Measurements from ENCODE around the gene KRTAP1-4. TPM values are rescaled to one million over a fixed set of nuclear protein-coding genes. Genes with fewer than 3 reads are reported as not detected.
A peak's percentile ranks its signal among the peaks of the same experiment; 100 is the strongest.
"Not testable (repeated sequence)": the region's sequence is repeated elsewhere in the genome, so short reads cannot be mapped to it uniquely, and the experiment has no call there.

Gene KRTAP1-4
- total RNA-seq, 1 donor from 2014 or later = not detected

DNA sequence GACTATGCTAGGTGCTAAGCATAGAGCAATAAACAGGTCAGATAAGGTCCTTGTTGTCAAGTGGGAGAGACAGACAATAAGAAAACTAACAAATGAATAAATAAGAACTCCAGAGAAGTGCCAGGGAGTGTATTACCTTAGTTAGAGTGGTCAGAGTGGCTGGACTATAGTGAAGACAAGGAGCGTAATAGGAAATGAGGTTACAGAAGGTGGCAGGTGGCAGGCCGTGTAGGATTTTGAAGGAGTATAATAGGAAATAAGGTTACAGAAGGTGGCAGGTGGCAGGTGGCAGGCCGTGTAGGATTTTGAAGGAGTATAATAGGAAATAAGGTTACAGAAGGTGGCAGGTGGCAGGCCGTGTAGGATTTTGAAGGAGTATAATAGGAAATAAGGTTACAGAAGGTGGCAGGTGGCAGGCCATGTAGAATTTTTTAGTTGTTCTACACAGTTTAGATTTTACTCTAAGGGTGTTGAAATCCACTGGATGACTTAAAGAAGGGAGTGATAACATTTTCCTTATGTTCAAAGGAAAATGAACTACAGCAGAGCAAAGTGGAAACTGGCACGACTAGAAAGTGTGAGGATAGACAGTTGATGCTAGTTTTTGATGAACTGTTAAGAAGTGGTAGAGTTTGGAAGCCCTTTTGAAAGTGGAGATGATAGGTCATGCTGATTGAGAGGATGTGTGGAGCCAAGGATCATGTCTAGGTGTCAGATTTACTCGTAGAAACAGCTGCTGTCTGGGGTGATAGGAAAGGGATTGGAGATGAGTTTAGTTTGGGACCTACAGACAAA is 17.5 kb downstream of the KRTAP1-4 start:
- intact Hi-C loops (cut with DNase I) = no loop called here
- DNase-seq (no peak), ATAC-seq (ENCODE audit: poor library complexity) (no peak)

DNA sequence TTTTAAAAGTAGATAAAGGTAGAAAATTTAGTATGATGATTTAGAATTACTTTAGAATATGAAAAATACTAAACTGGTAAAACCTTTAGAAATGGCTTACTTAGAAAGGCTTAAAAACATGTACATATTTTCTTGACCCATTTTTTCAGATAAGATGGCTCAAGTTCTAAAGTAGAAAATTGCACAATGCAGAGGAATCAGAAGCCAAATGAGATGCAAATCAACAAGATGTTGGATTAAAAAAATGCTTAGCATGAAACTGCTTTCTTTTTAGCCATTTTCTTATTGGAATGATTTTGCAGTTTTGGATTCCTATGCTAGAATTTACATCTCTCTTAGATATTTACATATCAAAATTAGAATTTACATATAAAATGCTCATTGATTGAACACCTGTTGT is 19.6 kb downstream of the KRTAP1-4 start:
- intact Hi-C loops (cut with DNase I) = no loop called here
- no peak for DNase-seq
- no peak for ATAC-seq (ENCODE audit: poor library complexity)

DNA sequence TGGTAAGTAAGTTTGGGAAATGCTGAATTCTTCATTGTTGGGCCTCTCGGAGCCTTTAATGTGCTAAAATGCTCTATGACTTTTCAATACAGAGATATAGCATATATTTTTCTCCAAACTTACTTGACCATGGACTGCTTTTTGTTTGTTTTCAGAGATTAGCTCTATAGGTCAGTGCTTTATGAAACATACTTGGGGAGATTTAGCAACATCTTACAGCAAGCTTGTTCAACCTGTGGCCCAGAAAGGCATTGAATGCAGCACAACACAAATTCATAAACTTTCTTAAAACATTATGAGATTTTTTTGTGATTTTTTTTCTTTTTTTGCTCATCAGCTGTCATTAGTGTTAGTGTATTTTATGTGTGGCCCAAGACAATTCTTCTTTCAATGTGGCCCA is 20.1 kb downstream of the KRTAP1-4 start:
- DNase-seq = no peak
- no peak for ATAC-seq (ENCODE audit: poor library complexity)
- intact Hi-C loops (cut with DNase I) = no loop called here

DNA sequence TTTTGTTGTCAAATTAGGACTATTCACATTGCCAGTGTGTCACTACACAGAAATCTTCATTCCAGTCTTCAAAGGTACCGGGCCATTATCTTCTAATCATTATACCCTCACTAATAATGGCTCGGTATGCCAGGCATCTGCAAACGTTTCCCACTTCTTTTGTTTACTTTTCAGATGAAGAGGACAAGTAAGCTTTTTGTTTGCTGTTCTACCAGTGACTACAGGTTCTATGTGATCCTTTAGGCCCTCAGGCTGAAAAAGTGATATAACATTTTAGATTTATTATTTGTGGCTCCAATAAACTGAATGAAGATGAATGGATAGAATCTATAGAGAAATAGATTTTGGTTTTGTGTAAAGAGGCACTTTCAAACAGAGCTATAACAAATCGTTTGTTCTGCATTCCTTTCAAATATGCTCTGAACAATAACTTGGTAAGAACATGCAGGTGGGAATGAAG is 20.7 kb downstream of the KRTAP1-4 start:
- DNase-seq (no peak), ATAC-seq (ENCODE audit: poor library complexity) (no peak)
- intact Hi-C loops (cut with DNase I) = no loop called here

DNA sequence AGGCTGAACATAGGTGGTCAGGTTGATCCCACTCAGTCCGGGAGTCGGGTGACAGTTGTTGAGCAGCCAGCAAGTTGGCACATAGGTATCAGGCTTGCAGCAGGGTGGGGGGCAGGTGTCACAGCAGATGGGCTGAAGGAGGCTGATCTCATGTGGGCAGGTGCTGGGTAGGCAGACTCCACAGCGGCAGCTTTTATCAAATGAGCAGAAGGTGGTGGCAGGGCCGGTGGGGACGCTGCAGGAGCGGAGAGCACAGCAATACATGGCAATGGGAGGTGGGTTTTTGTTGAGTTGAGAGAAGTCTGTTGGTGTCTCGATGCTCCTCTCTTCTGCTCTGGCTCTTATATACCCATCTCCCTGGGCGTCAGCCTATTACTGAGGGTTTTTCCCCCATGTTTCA is 21.2 kb downstream of the KRTAP1-4 start, which contains the start of gene KRTAP3-1:
Gene KRTAP3-1 (minus strand): TSS at position 318 of the 400 bp plus-strand sequence. CDS start 54 bp downstream, at position 264.
- ATAC-seq (ENCODE audit: poor library complexity) = no peak
- no peak for DNase-seq
- intact Hi-C loops (cut with DNase I) = no loop called here

DNA sequence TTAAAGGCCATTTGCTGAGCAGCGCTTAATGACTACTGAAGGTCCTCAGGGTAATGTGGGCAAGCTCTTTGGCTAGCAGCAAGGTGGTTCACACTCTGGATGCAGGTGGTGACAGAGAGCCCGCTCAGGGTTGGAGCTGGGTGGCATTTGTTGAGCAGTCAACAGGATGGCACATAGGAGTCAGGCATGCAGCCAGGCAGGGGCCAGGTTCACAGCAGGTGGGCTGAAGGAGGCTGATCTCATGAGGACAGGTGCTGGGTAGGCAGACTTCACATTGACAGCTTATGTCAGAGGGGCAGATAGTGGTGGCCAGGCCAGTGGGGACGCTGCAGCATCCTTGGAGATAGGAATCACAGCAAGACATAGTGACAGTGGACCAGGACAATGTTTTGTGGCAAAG is 25.6 kb downstream of the KRTAP1-4 start:
- ATAC-seq (ENCODE audit: poor library complexity) = no peak
- intact Hi-C loops (cut with DNase I) = no loop called here
- DNase-seq = no peak

DNA sequence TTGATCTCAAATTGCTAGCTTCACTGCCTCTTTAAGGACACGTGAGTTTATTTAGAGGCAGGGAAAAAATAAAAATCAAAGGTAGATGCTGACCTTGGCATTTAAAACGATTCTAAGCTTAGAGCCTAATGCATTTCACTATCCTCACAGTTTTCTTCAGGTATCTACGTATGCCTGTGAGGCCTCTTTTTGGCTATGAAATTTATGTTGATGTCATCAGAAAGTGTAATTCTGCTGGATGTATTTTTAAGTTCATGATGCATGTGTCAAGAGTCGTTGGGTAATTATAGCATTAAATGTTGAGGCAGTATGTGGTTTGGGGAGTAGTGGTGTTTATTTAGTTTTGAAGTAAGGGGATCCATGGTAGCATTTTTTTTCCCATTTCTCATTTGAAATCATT is 26.1 kb downstream of the KRTAP1-4 start:
- no peak for ATAC-seq (ENCODE audit: poor library complexity)
- intact Hi-C loops (cut with DNase I) = no loop called here
- no peak for DNase-seq

DNA sequence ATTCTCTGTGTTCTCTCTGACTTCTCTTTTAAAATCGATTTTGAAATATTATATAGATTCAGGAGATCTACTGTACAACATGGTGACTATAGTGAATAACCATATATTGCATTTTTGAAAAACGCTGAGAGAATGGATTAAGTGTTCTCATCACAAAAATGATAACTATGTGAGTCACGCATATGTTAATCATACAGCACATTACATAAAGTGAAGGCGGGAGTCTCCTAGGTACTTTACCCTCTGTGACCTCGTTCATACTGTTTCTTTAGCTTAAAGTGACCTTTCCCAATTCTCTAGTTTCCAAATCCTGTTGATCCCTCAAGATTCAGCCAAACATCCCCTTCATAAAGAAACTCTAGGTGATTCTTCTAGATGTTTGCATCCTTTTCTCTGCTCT is 27.2 kb downstream of the KRTAP1-4 start:
- DNase-seq = no peak
- ATAC-seq (ENCODE audit: poor library complexity) = no peak
- intact Hi-C loops (cut with DNase I) = no loop called here

DNA sequence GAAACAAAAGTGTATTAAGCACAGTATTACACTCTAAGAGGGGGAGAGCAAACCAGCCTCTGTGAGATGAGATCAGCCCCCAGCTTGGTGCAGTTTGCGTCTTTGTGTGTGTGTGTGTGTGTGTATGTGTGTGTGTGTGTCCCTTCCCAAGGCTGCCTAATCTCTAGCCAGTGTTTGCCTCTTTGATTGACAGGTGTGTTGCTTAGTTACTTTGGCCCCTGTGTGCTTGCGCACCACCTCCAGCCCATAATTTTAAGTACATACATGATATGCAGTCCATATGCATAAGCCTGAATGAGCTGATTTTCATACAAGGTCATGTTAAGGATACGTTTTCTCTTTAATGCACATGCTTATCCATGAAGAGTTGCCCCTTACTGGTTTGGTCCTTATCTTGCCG is 28.2 kb downstream of the KRTAP1-4 start:
- DNase-seq = no peak
- intact Hi-C loops (cut with DNase I) = no loop called here
- no peak for ATAC-seq (ENCODE audit: poor library complexity)

DNA sequence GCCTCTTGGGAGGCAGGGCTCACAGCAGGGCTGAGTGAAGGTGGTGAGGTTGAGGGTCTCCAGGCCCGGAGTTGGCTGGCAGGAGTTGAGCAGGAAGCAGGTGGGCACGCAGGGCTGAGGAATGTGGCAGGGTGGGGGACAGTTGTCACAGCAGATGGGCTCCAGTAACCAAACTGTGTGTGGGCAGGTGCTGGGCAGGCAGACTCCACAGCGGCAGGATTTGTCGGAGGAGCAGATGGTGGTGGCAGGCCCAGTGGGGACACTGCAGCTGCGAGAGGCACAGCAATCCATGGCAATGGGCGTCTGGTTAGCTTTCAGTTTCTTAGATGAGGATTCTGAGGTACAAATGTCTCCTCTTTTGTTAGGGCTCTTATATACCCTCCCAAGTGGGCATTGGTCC is 30.4 kb downstream of the KRTAP1-4 start, which contains the start of gene KRTAP3-2:
Gene KRTAP3-2 (minus strand): TSS at position 344 of the 400 bp plus-strand sequence. CDS start 53 bp downstream, at position 291.
- ATAC-seq (ENCODE audit: poor library complexity); intact Hi-C loops (cut with DNase I); DNase-seq: not testable (repeated sequence)

DNA sequence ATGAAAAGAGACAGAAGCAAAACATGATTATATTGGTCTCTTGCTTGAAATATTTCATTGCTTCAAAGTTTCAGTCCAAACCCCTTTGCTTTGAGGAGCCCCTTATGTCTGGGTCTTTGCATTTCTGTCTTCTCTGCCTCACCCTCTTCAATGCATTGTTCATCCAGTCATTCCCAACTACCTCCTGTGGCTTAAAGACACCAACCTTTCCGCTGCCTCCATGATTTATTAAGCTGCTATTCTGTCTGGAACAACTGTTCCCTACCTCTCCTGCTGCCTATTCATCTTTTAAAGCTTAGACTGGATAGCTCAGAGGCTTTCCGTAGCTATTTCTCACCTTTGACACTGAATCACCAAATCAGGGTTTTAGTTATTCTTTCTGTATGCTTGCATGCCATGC is 32.6 kb downstream of the KRTAP1-4 start:
- ATAC-seq (ENCODE audit: poor library complexity) (no peak), DNase-seq (no peak)
- intact Hi-C loops (cut with DNase I) = no loop called here

DNA sequence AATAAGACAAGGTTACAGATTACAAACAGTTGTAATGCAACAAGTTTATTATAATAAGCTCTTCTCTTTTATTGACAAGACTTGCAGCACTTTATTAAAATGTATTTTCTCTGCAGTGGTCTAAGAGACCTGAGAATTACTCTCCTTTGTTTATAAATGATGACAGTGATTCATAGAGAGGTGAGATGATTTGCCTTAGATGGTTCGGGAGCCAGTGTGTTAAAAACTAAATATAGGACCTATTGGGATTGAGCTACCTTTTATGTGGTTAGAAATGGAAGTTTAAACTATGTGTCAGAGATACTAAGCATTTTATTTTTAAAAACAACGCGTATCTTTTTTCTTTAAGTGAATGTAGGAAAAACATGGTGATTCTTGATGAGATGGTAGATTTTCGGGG is 33.2 kb downstream of the KRTAP1-4 start:
- ATAC-seq (ENCODE audit: poor library complexity) (no peak), DNase-seq (no peak)
- intact Hi-C loops (cut with DNase I) = no loop called here

DNA sequence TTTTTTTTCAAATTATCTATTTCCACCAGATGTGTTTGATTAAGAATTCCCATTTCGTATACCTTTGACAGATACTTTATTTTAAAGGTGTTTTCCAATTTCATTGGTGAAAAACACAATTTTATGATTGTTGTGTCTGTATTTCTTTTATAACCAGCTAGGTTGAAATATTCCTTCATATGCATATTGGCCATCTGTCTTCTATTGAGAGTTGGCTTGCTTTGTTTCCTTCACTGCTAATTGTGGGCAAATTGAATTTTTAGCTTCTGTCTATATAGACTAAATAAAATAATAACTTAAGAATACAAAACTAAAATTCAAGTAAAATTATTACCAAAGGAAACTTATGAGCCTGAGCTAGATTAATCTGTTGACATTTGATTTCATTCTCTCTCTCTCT is 34.9 kb downstream of the KRTAP1-4 start:
- intact Hi-C loops (cut with DNase I) = no loop called here
- ATAC-seq (ENCODE audit: poor library complexity) (no peak), DNase-seq (no peak)

DNA sequence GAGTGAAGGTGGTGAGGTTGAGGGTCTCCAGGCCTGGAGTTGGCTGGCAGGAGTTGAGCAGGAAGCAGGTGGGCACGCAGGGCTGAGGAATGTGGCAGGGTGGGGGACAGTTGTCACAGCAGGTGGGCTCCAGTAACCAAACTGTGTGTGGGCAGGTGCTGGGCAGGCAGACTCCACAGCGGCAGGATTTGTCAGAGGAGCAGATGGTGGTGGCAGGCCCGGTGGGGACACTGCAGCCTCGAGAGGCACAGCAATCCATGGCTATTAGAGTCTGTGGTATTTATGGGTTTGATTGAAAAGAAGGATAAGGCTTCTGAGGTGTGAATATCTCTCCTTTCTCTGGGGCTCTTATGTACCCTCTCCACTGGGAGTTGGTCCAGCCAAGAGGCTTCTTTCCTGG is 36.2 kb downstream of the KRTAP1-4 start, which contains the start of gene KRTAP3-3:
Gene KRTAP3-3 (minus strand): TSS at position 326 of the 400 bp plus-strand sequence. CDS start 67 bp downstream, at position 259.
- ATAC-seq (ENCODE audit: poor library complexity) (no peak), DNase-seq (no peak)
- intact Hi-C loops (cut with DNase I) = no loop called here

DNA sequence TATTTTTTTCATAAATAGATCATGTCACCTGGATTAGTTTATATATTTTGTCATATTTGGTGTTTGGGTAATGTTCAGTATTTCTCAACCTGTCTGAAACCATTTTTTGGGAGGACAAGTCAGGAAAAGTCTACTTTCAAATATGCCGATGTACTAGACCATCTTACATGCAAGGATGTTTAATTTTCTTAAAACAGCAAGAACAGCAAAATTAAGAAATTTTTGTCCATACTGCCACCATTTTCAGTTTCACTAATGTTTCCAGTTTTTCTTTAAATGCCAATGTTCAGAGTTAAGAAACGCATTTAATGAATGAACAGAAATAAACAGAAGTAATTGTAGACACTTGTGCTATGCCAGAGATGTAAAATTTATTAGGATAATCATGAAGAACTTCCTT is 36.9 kb downstream of the KRTAP1-4 start:
- intact Hi-C loops (cut with DNase I) = no loop called here
- no peak for ATAC-seq (ENCODE audit: poor library complexity)
- no peak for DNase-seq

DNA sequence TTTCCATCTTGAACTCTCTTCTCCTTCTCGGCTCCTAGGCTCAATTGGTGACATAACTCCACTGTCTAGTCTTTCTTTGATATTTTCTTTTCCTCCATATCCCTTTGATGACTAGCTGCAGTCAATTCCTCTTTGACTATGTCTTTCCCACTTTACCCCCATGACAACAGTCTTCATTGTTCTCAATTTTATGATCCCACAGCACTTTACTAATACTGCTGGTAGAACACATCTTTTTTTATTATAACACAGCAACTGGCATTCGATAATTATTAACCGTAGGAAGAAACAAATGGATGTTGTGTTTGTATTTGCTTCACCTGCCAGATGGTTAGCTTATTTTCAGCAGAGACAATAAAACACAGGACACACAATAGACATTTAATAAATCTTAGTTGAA is 37.3 kb downstream of the KRTAP1-4 start:
- intact Hi-C loops (cut with DNase I) = no loop called here
- no peak for ATAC-seq (ENCODE audit: poor library complexity)

DNA sequence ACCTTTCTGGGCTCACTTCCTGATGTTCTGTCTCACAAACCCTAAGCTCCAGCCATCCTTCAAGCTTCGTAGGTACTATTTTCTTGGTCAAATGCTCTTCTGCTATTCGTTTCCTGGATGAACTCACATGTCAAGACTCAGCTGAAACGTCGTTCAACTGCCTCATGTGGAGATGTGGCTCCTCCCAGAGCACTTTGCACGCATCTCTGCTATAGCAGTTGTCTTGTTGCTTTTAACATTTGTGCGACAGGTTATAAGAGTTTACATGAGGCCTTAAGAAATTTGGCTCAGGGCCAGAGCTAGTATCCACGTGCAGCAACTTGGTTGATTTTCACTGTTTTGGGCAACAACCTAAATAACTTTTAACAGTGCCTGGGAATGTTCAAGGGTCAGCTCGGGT is 43.1 kb downstream of the KRTAP1-4 start:
- intact Hi-C loops (cut with DNase I) = no loop called here
- ATAC-seq (ENCODE audit: poor library complexity) (no peak), DNase-seq (no peak)

More for the DNA sequence above, 37.3 kb downstream of the KRTAP1-4 start:
- DNase-seq = no peak

DNA sequence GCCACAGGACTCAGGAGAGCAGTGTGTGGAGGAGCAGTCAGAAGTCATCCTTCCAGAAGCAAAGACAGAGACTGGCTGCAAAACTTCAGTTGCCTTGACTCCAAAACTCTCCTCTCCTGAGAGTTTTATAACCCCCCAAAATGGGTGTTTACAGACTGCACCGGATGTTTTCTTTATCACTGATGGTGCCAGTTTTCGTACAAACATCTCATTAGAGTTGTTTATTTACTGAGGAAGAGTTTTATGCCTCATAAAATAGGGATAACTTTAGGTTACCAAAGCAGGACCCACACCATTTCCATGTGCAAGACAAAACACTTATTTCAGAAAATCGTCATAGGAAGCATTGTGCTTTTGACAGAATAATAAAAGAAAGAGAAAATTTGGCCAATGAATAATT is 45.8 kb downstream of the KRTAP1-4 start, which contains the start of gene KRT40:
Gene KRT40 (minus strand): TSS at position 101 of the 400 bp plus-strand sequence. CDS start 53 bp downstream, at position 48.
- DNase-seq (no peak), ATAC-seq (ENCODE audit: poor library complexity) (no peak)
- intact Hi-C loops (cut with DNase I) = no loop called here

DNA sequence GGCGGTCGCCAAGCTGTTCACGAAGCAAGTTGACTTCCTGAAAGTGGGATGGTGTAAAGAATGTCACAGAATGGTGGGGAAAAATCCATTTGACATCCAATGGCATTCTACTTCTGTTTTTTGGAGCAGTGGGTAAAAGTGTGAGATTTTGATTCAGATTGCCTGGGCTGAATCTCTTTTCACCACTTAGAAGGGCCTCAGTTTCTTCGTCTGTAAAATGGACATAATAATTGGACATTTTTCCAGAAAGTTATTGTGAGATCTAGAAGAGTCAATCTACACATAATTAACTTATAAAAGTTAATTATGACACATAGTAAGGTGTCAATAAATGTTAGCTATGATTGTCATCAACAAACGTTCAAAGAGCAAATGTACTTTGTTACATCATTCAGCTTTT is 48.9 kb downstream of the KRTAP1-4 start:
- intact Hi-C loops (cut with DNase I) = no loop called here
- no peak for DNase-seq
- no peak for ATAC-seq (ENCODE audit: poor library complexity)

DNA sequence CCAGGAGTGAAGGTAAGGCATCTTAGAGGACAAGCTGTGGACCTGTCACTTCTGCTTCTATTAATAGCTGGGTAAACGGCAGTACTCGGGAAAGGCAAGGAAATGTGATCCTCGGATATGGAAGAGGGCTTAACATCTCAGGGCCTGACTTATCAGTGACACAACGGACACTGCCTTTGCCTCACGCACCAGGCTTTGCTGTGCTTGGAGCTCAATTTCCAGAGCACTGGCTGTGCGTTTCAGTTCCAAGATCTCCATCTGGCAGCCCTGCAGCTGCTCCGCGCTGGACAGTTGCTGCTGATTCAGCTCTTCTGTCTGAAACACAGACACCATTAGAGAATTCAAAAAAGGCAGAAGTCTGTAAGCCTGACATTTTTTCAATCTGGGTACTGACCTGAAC is 49.4 kb downstream of the KRTAP1-4 start:
- ATAC-seq (ENCODE audit: poor library complexity) = no peak
- intact Hi-C loops (cut with DNase I) = no loop called here
- peak; percentile 47 for DNase-seq

Data from Right ventricle myocardium superior (tissue), 1 donor.